SK-N-SH (cell line): ENCODE measurements around the gene CHRNB1. TPM values are rescaled to one million over a fixed set of nuclear protein-coding genes. Genes with fewer than 3 reads are reported as not detected.

ENCODE experiments used
- CTCF ChIA-PET: fragments of 300-600, 350-600 bp; formaldehyde crosslinking; extraction: SDS; loops from one replicate; lab custom pipeline; 2021; lab: Yijun Ruan, JAX
- POLR2A ChIA-PET: fragments of 350-600 bp; sonication (Branson Sonifier 250); formaldehyde crosslinking; extraction: SDS; loops from one replicate; lab custom pipeline; 2020; ENCODE audit warnings: antibody characterized with exemption, inconsistent platforms; lab: Yijun Ruan, JAX
- DNase-seq: peaks from one replicate; pipeline ENCODE4 v3.0.0; 2012
- H2AFZ ChIP-seq: fragments of 200-600 bp; sonication (generic); 2 replicates; pipeline ENCODE4 v1.8.1; 2016; ENCODE audit warnings: antibody characterized with exemption, mild to moderate bottlenecking, low read depth
- H3F3A ChIP-seq: fragments of 200-600 bp; sonication (generic); replicated peaks from 2 replicates; pipeline ENCODE3; 2016; ENCODE audit warnings: antibody characterized with exemption, mild to moderate bottlenecking; ENCODE audit not compliant: insufficient read depth
- H3K27ac ChIP-seq, 2 experiments: fragments of 200-500 bp in 1 of 2; fragments of 200-600 bp in 1 of 2; sonication (Bioruptor generic) in 1 of 2; sonication (generic), shearing (Covaris generic) in 1 of 2; 2 replicates each; pipeline versions ENCODE4 v1.5.1 to v1.6.1; 2014 to 2016; ENCODE audit warnings: low read depth in 2 of 2, inconsistent platforms in 1 of 2, low read length in 1 of 2, mild to moderate bottlenecking in 1 of 2, mixed read lengths in 1 of 2
- H3K27me3 ChIP-seq: fragments of 200-600 bp; sonication (generic), shearing (Covaris generic); 2 replicates; pipeline ENCODE4 v1.6.1; 2016; ENCODE audit warnings: mixed run types; ENCODE audit not compliant: insufficient read depth
- H3K36me3 ChIP-seq, 2 experiments: fragments of 200-500 bp in 1 of 2; fragments of 200-600 bp in 1 of 2; sonication (Bioruptor generic) in 1 of 2; sonication (generic) in 1 of 2; replicated peaks in 1 of 2; 2 replicates each; pipeline versions ENCODE3 to v1.5.1; 2014 to 2016; ENCODE audit warnings: low read length in 1 of 2, mild to moderate bottlenecking in 1 of 2; ENCODE audit not compliant: insufficient read depth in 2 of 2, control insufficient read depth in 1 of 2
- H3K4me1 ChIP-seq, 2 experiments: fragments of 200-500 bp in 1 of 2; fragments of 200-600 bp in 1 of 2; sonication (Bioruptor generic) in 1 of 2; sonication (generic), shearing (Covaris generic) in 1 of 2; 2 replicates each; pipeline versions ENCODE4 v1.5.1 to v1.6.1; 2014 to 2016; ENCODE audit warnings: low read depth in 1 of 2, low read length in 1 of 2, mixed run types in 1 of 2; ENCODE audit not compliant: insufficient read depth in 2 of 2, control insufficient read depth in 1 of 2
- H3K4me2 ChIP-seq: fragments of 200-600 bp; sonication (generic), shearing (Covaris generic); 2 replicates; pipeline ENCODE4 v1.6.1; 2017; ENCODE audit warnings: mixed run types
- H3K4me3 ChIP-seq, 2 experiments: fragments of 200-500 bp in 1 of 2; fragments of 200-600 bp in 1 of 2; sonication (Bioruptor generic) in 1 of 2; sonication (generic), shearing (Covaris generic) in 1 of 2; 2 replicates each; pipeline versions ENCODE4 v1.5.1 to v1.8.1; 2014 to 2016; ENCODE audit warnings: low read depth in 2 of 2, inconsistent platforms in 1 of 2, low read length in 1 of 2, mild to moderate bottlenecking in 1 of 2, mixed read lengths in 1 of 2, moderate library complexity in 1 of 2
- H3K79me2 ChIP-seq: fragments of 200-600 bp; sonication (generic); 2 replicates; pipeline ENCODE4 v1.8.1; 2017; ENCODE audit warnings: mild to moderate bottlenecking; ENCODE audit not compliant: insufficient read depth
- H3K9ac ChIP-seq: fragments of 200-600 bp; sonication (generic); 2 replicates; pipeline ENCODE4 v1.6.1; 2017; ENCODE audit warnings: mixed run types
- H3K9me2 ChIP-seq: fragments of 200-600 bp; sonication (generic); 2 replicates; pipeline ENCODE4 v1.6.1; 2017; ENCODE audit warnings: mixed run types
- H3K9me3 ChIP-seq: fragments of 200-600 bp; sonication (generic); 2 replicates; pipeline ENCODE4 v1.6.1; 2017; ENCODE audit warnings: mixed run types, mild to moderate bottlenecking, moderate library complexity
- H4K20me1 ChIP-seq: fragments of 200-600 bp; sonication (generic); 2 replicates; pipeline ENCODE4 v1.6.1; 2017; ENCODE audit warnings: mild to moderate bottlenecking, mixed run types; ENCODE audit not compliant: insufficient read depth
- FOXJ3 ChIP-seq: sonication (generic); formaldehyde crosslinking; IDR thresholded peaks from 2 replicates; pipeline ENCODE4 v1.5.1; 2020; ENCODE audit warnings: mild to moderate bottlenecking, missing genetic modification reagents
- IRF3 ChIP-seq: fragments of 150-350 bp; IDR thresholded peaks from 2 replicates; pipeline ENCODE4 v1.6.1; 2016; ENCODE audit warnings: mild to moderate bottlenecking, low read depth, low read length
- MXI1 ChIP-seq: IDR thresholded peaks from 2 replicates; pipeline ENCODE4 v1.6.1; 2012; ENCODE audit warnings: mild to moderate bottlenecking, low read depth, low read length, improper control_type of control experiment
- POLR2AphosphoS5 ChIP-seq: IDR thresholded peaks from 2 replicates; pipeline ENCODE4 v1.6.1; 2012; ENCODE audit warnings: low read depth, low read length
- RCOR1 ChIP-seq: fragments of 150-350 bp; IDR thresholded peaks from 2 replicates; pipeline ENCODE4 v1.6.1; 2017; ENCODE audit warnings: antibody characterized with exemption, low read length
- RXRA ChIP-seq: IDR thresholded peaks from 2 replicates; pipeline ENCODE4 v1.4.0; 2012; ENCODE audit warnings: low read depth, mild to moderate bottlenecking, borderline replicate concordance
- SIN3A ChIP-seq: IDR thresholded peaks from 2 replicates; pipeline ENCODE4 v1.6.1; 2012; ENCODE audit warnings: low read depth, mild to moderate bottlenecking, low read length, moderate library complexity, borderline replicate concordance
- TAF1 ChIP-seq: IDR thresholded peaks from 2 replicates; pipeline ENCODE4 v1.6.1; 2012; ENCODE audit warnings: low read depth, mild to moderate bottlenecking, low read length, moderate library complexity, borderline replicate concordance
- TCF12 ChIP-seq: IDR thresholded peaks from 2 replicates; pipeline ENCODE4 v1.4.0; 2012
- USF2 ChIP-seq: fragments of 150-350 bp; IDR thresholded peaks from 2 replicates; pipeline ENCODE4 v1.6.1; 2017; ENCODE audit warnings: antibody characterized with exemption, low read length, low read depth, borderline replicate concordance
- YY1 ChIP-seq: IDR thresholded peaks from 2 replicates; pipeline ENCODE4 v1.4.0; 2012; ENCODE audit warnings: low read depth, mild to moderate bottlenecking
- WGBS: methylation state at CpG from one replicate; pipeline ENCODE4 v1.1.6; 2017; ENCODE audit warnings: low lambda C conversion rate; 5-methylcytosine and 5-hydroxymethylcytosine counted together
- polyA plus RNA-seq, 3 experiments: library from polyadenylated mRNA; depleted of rRNA; stranded (reverse); fragments of >200 nt; gene quantifications; 2 replicates each; pipeline ENCODE4 v1.2.3, GENCODE V29; 2012
- TF ChIP-seq, protein P1 (sequence below): IDR thresholded peaks from 2 replicates; pipeline ENCODE4; 2012
- TF ChIP-seq, protein P2 (sequence below): IDR thresholded peaks from 2 replicates; pipeline ENCODE4 v1.4.0; 2012; ENCODE audit warnings: low read depth, borderline replicate concordance
- TF ChIP-seq, protein P3 (sequence below): IDR thresholded peaks from 2 replicates; pipeline ENCODE4 v1.4.0; 2012; ENCODE audit warnings: low read depth

The CHRNB1 gene
- polyA plus RNA-seq, 1 of the 3 experiments (the other 2 are of a cell fraction), result 26.8 TPM

DNA sequence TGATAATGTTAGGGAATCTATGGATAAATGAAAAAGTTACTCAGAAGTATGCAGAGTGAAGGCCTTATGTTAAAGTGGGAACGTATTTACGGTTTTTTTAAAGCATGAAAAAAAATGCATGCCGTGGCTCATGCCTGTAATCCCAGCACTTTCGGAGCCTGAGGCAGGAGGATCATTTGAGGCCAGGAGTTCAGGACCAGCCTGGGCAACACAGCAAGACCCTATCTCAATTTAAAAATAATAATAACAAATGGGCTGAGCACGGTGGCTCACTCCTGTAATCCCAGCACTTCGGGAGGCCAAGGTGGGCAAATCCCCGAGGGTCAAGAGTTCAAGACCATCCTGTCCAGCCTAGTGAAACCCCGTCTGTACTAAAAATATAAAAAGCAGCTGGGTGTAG is 45.3 kb downstream of the CHRNB1 start:
- no peaks in the 10 kb centered on the region for H3K9me3 ChIP-seq
- POLR2A ChIA-PET, result no interaction called here
- no peak overlapping the region for H3K27ac ChIP-seq
- WGBS, result 87% methylated on average over 8 of the region's 8 CpGs
- peaks cover 100% of the 10 kb centered on the region for H3K79me2 ChIP-seq
- TF ChIP-seq YY1 (no peak), RXRA (no peak), POLR2AphosphoS5 (no peak), FOXJ3 (CRISPR knock-in tag) (no peak)
- TF ChIP-seq, all 33 proteins: peak for 0
- no peak overlapping the region for H3K4me2 ChIP-seq
- H3K9ac ChIP-seq, result no peak overlapping the region
- no peaks in the 10 kb centered on the region for H3K27me3 ChIP-seq
- peaks cover 19 to 26% of the 10 kb centered on the region in 2 experiments for H3K4me1 ChIP-seq
- H3K9me2 ChIP-seq, result no peaks in the 10 kb centered on the region
- CTCF ChIA-PET, result interaction anchor here (0.6 to 1.2 kb wide), 5 partner anchors 13 to 71 kb away, joined by 3 to 6 read pairs (median 3); no protein-coding TSS in a partner anchor
- peaks cover 3 to 23% of the 10 kb centered on the region in 2 experiments for H3K36me3 ChIP-seq
- no peak for DNase-seq
- H3F3A ChIP-seq, result no peaks in the 10 kb centered on the region
- H2AFZ ChIP-seq, result no peak overlapping the region
- peaks cover 99% of the 10 kb centered on the region for H4K20me1 ChIP-seq
- H3K4me3 ChIP-seq, result no peak overlapping the region

GRCh38 chr17:7491583-7491982 is 46.7 kb downstream of the CHRNB1 start:
- H3F3A ChIP-seq, result no peaks in the 10 kb centered on the region
- WGBS, result 100% methylated on average over 1 of the region's 1 CpG

More at GRCh38 chr17:7491583-7491982, 46.7 kb downstream of the CHRNB1 start:
- TF ChIP-seq, protein P1, sequence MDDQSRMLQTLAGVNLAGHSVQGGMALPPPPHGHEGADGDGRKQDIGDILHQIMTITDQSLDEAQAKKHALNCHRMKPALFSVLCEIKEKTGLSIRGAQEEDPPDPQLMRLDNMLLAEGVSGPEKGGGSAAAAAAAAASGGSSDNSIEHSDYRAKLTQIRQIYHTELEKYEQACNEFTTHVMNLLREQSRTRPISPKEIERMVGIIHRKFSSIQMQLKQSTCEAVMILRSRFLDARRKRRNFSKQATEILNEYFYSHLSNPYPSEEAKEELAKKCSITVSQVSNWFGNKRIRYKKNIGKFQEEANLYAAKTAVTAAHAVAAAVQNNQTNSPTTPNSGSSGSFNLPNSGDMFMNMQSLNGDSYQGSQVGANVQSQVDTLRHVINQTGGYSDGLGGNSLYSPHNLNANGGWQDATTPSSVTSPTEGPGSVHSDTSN, result no peak
- TF ChIP-seq, protein P2, sequence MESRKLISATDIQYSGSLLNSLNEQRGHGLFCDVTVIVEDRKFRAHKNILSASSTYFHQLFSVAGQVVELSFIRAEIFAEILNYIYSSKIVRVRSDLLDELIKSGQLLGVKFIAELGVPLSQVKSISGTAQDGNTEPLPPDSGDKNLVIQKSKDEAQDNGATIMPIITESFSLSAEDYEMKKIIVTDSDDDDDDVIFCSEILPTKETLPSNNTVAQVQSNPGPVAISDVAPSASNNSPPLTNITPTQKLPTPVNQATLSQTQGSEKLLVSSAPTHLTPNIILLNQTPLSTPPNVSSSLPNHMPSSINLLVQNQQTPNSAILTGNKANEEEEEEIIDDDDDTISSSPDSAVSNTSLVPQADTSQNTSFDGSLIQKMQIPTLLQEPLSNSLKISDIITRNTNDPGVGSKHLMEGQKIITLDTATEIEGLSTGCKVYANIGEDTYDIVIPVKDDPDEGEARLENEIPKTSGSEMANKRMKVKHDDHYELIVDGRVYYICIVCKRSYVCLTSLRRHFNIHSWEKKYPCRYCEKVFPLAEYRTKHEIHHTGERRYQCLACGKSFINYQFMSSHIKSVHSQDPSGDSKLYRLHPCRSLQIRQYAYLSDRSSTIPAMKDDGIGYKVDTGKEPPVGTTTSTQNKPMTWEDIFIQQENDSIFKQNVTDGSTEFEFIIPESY, result no peak
- TF ChIP-seq SIN3A, result no peak
- no peak for TF ChIP-seq TCF12
- no peak for TF ChIP-seq RCOR1
- TF ChIP-seq FOXJ3 (CRISPR knock-in tag), result no peak
- TF ChIP-seq USF2, result no peak
- TF ChIP-seq POLR2AphosphoS5, result no peak
- no peak for TF ChIP-seq TAF1
- TF ChIP-seq YY1, result no peak
- TF ChIP-seq, protein P3, sequence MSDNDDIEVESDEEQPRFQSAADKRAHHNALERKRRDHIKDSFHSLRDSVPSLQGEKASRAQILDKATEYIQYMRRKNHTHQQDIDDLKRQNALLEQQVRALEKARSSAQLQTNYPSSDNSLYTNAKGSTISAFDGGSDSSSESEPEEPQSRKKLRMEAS, result no peak
- no peak for TF ChIP-seq MXI1
- no peak for TF ChIP-seq IRF3
- Histone ChIP-seq H2AFZ (no peak overlapping the region), H3K9me2 (no peaks in the 10 kb centered on the region), H3K4me1 (peaks cover 10 to 16% of the 10 kb centered on the region in 2 experiments), H3K9ac (no peak overlapping the region), H3K4me3 (no peak overlapping the region), H4K20me1 (peaks cover 99% of the 10 kb centered on the region), H3K27me3 (no peaks in the 10 kb centered on the region), H3K9me3 (no peaks in the 10 kb centered on the region), H3K36me3 (peaks cover 14 to 23% of the 10 kb centered on the region in 2 experiments), H3K4me2 (no peak overlapping the region), H3K79me2 (peaks cover 100% of the 10 kb centered on the region), H3K27ac (no peak overlapping the region)
- no peak for DNase-seq
- ChIA-PET CTCF (interaction anchor here (1.2 to 1.4 kb wide), 2 partner anchors 22 to 24 kb away, joined by 3 to 8 read pairs; no protein-coding TSS in a partner anchor), POLR2A (interaction anchor here (0.6 kb wide), 1 partner anchor 91 kb away, joined by 3 read pairs; no protein-coding TSS in a partner anchor)
